A549 (cell line): ENCODE measurements around the gene ANKS1B. TPM values are rescaled to one million over a fixed set of nuclear protein-coding genes. Genes with fewer than 3 reads are reported as not detected.

Experiments
- ATAC-seq, 2 experiments: fragments of 200-7000 bp in 1 of 2; fragments of >200 bp in 1 of 2; cut with Nextera tagmentation in 1 of 2; cut with Tn5 transposase in 1 of 2; 3 replicates each; pipeline versions ENCODE4 v1.8.0 to v1.9.1; 2018 to 2020; ENCODE audit warnings: mild to moderate bottlenecking in 1 of 2, moderate library complexity in 1 of 2
- CTCF ChIA-PET: fragments of 300-600 bp; sonication (Branson Sonifier 250); formaldehyde crosslinking; extraction: SDS; loops from one replicate; lab custom pipeline; 2021; ENCODE audit warnings: antibody characterized with exemption, inconsistent platforms; lab: Yijun Ruan, JAX
- POLR2A ChIA-PET: fragments of 350-600 bp; formaldehyde crosslinking; extraction: SDS; loops from one replicate; lab custom pipeline; 2021; ENCODE audit warnings: antibody characterized with exemption, inconsistent platforms; lab: Yijun Ruan, JAX
- DNase-seq, 2 experiments: peaks; one replicate each; pipeline versions ENCODE4 v3.0.0 to v3.0.0-alpha.2; 2011 to 2016; ENCODE audit warnings: low read depth in 1 of 2, low spot score in 1 of 2
- FAIRE-seq: peaks from 2 replicates; lab custom pipeline; 2011; peaks lifted over from hg19 to GRCh38; lab: Jason Lieb, UNC
- H3K27ac ChIP-seq, 2 experiments: fragments of >200 bp; sonication (Bioruptor Twin); formaldehyde crosslinking; 3 replicates each; pipeline ENCODE4 v1.5.1; 2016 to 2017
- H3K4me1 ChIP-seq: fragments of >200 bp; sonication (Bioruptor Twin); formaldehyde crosslinking; 3 replicates; pipeline ENCODE4 v1.6.1; 2016
- H3K4me2 ChIP-seq: fragments of >200 bp; sonication (Bioruptor Twin); formaldehyde crosslinking; 3 replicates; pipeline ENCODE4 v1.6.1; 2016
- H3K4me3 ChIP-seq: fragments of >200 bp; sonication (Bioruptor Twin); formaldehyde crosslinking; 3 replicates; pipeline ENCODE4 v1.5.1; 2016
- H3K9me3 ChIP-seq: fragments of >200 bp; sonication (Bioruptor Twin); formaldehyde crosslinking; 3 replicates; pipeline ENCODE4 v1.6.1; 2016
- BHLHE40 ChIP-seq: IDR thresholded peaks from 2 replicates; pipeline ENCODE4 v1.6.1; 2012; ENCODE audit warnings: low read depth, low read length, inconsistent platforms
- CBX8 ChIP-seq: fragments of 200-600 bp; sonication (generic); IDR thresholded peaks from 2 replicates; pipeline ENCODE4 v1.6.1; 2016
- CHD2 ChIP-seq: fragments of 150-350 bp; IDR thresholded peaks from 2 replicates; pipeline ENCODE4 v1.6.1; 2014; ENCODE audit warnings: low read length; ENCODE audit not compliant: partially characterized antibody
- HDAC2 ChIP-seq: fragments of 200-600 bp; sonication (generic); IDR thresholded peaks from 2 replicates; pipeline ENCODE4 v1.6.1; 2016
- HEYL ChIP-seq: fragments of 250-450 bp; sonication (Bioruptor Pico); IDR thresholded peaks from 2 replicates; pipeline ENCODE4 v1.8.0; 2021; ENCODE audit warnings: mild to moderate bottlenecking, moderate library complexity
- HOXA7 ChIP-seq: fragments of 250-450 bp; sonication (Bioruptor Pico); IDR thresholded peaks from 2 replicates; pipeline ENCODE4 v1.5.0; 2020; ENCODE audit warnings: mild to moderate bottlenecking, moderate library complexity
- JUN ChIP-seq, 2 experiments: fragments of >200 bp; sonication (Bioruptor Twin); formaldehyde crosslinking; IDR thresholded peaks; 2 replicates in 1 of 2; 3 replicates in 1 of 2; pipeline ENCODE4 v1.6.1; 2016 to 2017
- JUNB ChIP-seq: fragments of >200 bp; sonication (Bioruptor Twin); formaldehyde crosslinking; IDR thresholded peaks from 2 replicates; pipeline ENCODE4 v1.6.1; 2016
- KDM1A ChIP-seq: fragments of 200-600 bp; sonication (generic); IDR thresholded peaks from 2 replicates; pipeline ENCODE4 v1.6.1; 2016; ENCODE audit warnings: low read depth, mild to moderate bottlenecking
- NFE2L2 ChIP-seq: fragments of 150-350 bp; conservative IDR thresholded peaks from 2 replicates; pipeline ENCODE4 v1.6.1; 2014; ENCODE audit warnings: low read length
- NR3C1 ChIP-seq: fragments of >200 bp; sonication (Bioruptor Twin); formaldehyde crosslinking; IDR thresholded peaks from 3 replicates; pipeline ENCODE4 v1.6.1; 2017
- POLR2AphosphoS2 ChIP-seq: conservative IDR thresholded peaks from 2 replicates; pipeline ENCODE4 v1.6.1; 2012; ENCODE audit warnings: low read length, improper control_type of control experiment, inconsistent platforms
- ZC3H11A ChIP-seq: fragments of 450-650 bp; IDR thresholded peaks from 2 replicates; pipeline ENCODE4 v1.6.1; 2014; ENCODE audit warnings: antibody characterized with exemption, mild to moderate bottlenecking
- WGBS: methylation state at CpG from one replicate; pipeline ENCODE4 v1.1.6; 2017; ENCODE audit errors: missing lambda C conversion rate; 5-methylcytosine and 5-hydroxymethylcytosine counted together
- polyA plus RNA-seq, 4 experiments: library from polyadenylated mRNA; depleted of rRNA in 3 of 4; stranded (reverse); fragments of >200 nt; fragmentation: RNase III in 1 of 4; extraction: RNeasy Plus Mini Kit Qiagen cat#74134 plus additional on column Dnase treatment in 1 of 4; gene quantifications; 2 replicates in 3 of 4; 3 replicates in 1 of 4; pipeline ENCODE4 v1.2.3, GENCODE V29; 2011 to 2017
- TF ChIP-seq, protein P1 (sequence below): fragments of 250-450 bp; sonication (Bioruptor Pico); IDR thresholded peaks from 2 replicates; pipeline ENCODE4 v1.5.0; 2020; ENCODE audit warnings: low read depth, mild to moderate bottlenecking, moderate library complexity
- TF ChIP-seq, protein P2 (sequence below): fragments of 150-350 bp; IDR thresholded peaks from 2 replicates; pipeline ENCODE4 v1.6.1; 2014; ENCODE audit warnings: low read depth, mild to moderate bottlenecking, low read length
- TF ChIP-seq, protein P3 (sequence below): fragments of 450-650 bp; IDR thresholded peaks from 2 replicates; pipeline ENCODE4 v1.6.1; 2014; ENCODE audit warnings: antibody characterized with exemption
- TF ChIP-seq, protein P4 (sequence below): IDR thresholded peaks from 2 replicates; pipeline ENCODE4 v1.6.1; 2012; ENCODE audit warnings: low read depth, borderline replicate concordance
- TF ChIP-seq, protein P5 (sequence below): fragments of 200-600 bp; sonication (generic); IDR thresholded peaks from 2 replicates; pipeline ENCODE4 v1.6.1; 2016; ENCODE audit warnings: antibody characterized with exemption, mild to moderate bottlenecking, moderate library complexity
- TF ChIP-seq, protein P6 (sequence below): IDR thresholded peaks from 2 replicates; pipeline ENCODE4 v1.6.1; 2012

Gene ANKS1B
- polyA plus RNA-seq, 2 of the 4 experiments (the other 2 are of a cell fraction), result 1.5 to 2.2 TPM

DNA sequence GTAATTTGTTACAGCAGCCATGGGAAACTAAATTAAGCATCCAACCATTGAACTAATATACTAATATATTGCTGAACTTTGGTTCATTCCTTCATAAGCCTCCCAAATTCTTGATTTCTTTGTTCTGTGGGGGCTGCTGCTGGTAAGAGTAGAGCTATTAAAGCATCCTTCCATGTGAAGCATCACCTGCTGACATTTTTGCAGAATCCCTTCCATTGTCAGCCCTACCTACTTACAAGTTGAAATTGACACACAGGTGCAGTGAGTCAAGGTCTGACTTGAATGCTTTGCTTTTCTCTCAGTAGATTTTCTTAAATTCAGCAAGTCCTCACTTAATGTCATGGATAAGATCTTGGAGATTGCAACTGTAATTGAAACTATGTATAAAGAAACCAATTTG lies 865.3 kb downstream of the ANKS1B start:
- POLR2A ChIA-PET, result no interaction called here
- DNase-seq, result no peak
- CTCF ChIA-PET, result interaction anchor here (0.5 kb wide), 1 partner anchor 253 kb away, joined by 3 read pairs; no protein-coding TSS in a partner anchor

DNA sequence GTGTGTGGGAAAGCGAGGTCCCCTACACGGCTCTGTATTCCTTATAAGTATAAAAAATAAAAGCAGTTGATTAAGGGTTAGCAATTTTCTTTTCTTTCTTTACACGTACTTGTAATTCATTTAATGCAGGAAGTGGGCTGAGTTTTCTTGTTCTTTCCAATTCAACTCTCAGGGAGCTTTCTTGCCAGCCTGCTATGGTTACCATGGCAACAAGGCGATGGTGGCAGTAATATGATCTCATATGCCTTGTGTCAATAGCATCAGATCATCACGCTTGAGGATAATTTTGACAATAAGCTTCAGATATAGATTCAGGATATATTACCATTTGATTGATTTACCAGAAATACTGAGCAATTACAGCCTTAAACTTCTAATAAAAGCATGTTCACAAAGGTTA lies 873.1 kb downstream of the ANKS1B start:
- ChIA-PET CTCF (interaction anchor here (0.7 kb wide), 1 partner anchor 358 kb away, joined by 3 read pairs; no protein-coding TSS in a partner anchor), POLR2A (no interaction called here)
- Histone ChIP-seq H3K9me3 (no peaks in the 10 kb centered on the region), H3K4me3 (no peak overlapping the region), H3K4me2 (no peak overlapping the region), H3K4me1 (no peaks in the 10 kb centered on the region), H3K27ac (no peak overlapping the region)
- DNase-seq, result no peak
- 4% methylated on average over 5 of the region's 5 CpGs for WGBS
- FAIRE-seq, result no peak
- no peak for ATAC-seq
- TF ChIP-seq CBX8, result no peak
- TF ChIP-seq, protein P1, sequence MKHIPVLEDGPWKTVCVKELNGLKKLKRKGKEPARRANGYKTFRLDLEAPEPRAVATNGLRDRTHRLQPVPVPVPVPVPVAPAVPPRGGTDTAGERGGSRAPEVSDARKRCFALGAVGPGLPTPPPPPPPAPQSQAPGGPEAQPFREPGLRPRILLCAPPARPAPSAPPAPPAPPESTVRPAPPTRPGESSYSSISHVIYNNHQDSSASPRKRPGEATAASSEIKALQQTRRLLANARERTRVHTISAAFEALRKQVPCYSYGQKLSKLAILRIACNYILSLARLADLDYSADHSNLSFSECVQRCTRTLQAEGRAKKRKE (CRISPR knock-in tag), result no peak
- TF ChIP-seq HEYL (CRISPR knock-in tag), result no peak
- TF ChIP-seq ZC3H11A, result no peak
- no peak for TF ChIP-seq POLR2AphosphoS2
- TF ChIP-seq, protein P2, sequence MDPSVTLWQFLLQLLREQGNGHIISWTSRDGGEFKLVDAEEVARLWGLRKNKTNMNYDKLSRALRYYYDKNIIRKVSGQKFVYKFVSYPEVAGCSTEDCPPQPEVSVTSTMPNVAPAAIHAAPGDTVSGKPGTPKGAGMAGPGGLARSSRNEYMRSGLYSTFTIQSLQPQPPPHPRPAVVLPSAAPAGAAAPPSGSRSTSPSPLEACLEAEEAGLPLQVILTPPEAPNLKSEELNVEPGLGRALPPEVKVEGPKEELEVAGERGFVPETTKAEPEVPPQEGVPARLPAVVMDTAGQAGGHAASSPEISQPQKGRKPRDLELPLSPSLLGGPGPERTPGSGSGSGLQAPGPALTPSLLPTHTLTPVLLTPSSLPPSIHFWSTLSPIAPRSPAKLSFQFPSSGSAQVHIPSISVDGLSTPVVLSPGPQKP, result no peak
- TF ChIP-seq HOXA7 (CRISPR knock-in tag), result no peak
- no peak for TF ChIP-seq CHD2
- TF ChIP-seq, protein P3, sequence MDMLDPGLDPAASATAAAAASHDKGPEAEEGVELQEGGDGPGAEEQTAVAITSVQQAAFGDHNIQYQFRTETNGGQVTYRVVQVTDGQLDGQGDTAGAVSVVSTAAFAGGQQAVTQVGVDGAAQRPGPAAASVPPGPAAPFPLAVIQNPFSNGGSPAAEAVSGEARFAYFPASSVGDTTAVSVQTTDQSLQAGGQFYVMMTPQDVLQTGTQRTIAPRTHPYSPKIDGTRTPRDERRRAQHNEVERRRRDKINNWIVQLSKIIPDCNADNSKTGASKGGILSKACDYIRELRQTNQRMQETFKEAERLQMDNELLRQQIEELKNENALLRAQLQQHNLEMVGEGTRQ, result no peak
- no peak for TF ChIP-seq JUNB
- no peak for TF ChIP-seq KDM1A
- TF ChIP-seq, protein P4, sequence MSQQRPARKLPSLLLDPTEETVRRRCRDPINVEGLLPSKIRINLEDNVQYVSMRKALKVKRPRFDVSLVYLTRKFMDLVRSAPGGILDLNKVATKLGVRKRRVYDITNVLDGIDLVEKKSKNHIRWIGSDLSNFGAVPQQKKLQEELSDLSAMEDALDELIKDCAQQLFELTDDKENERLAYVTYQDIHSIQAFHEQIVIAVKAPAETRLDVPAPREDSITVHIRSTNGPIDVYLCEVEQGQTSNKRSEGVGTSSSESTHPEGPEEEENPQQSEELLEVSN, result no peak
- TF ChIP-seq NR3C1, result no peak

More for the DNA sequence above, 865.3 kb downstream of the ANKS1B start:
- ATAC-seq, result no peak
- Histone ChIP-seq H3K4me1 (no peaks in the 10 kb centered on the region), H3K27ac (no peak overlapping the region), H3K4me3 (no peak overlapping the region)
- TF ChIP-seq JUN (IDR thresholded peaks at IDR 0.05) (no peak), HDAC2 (no peak), CBX8 (no peak), JUNB (no peak), BHLHE40 (no peak), HEYL (CRISPR knock-in tag) (no peak), NFE2L2 (no peak)
- TF ChIP-seq, protein P5, sequence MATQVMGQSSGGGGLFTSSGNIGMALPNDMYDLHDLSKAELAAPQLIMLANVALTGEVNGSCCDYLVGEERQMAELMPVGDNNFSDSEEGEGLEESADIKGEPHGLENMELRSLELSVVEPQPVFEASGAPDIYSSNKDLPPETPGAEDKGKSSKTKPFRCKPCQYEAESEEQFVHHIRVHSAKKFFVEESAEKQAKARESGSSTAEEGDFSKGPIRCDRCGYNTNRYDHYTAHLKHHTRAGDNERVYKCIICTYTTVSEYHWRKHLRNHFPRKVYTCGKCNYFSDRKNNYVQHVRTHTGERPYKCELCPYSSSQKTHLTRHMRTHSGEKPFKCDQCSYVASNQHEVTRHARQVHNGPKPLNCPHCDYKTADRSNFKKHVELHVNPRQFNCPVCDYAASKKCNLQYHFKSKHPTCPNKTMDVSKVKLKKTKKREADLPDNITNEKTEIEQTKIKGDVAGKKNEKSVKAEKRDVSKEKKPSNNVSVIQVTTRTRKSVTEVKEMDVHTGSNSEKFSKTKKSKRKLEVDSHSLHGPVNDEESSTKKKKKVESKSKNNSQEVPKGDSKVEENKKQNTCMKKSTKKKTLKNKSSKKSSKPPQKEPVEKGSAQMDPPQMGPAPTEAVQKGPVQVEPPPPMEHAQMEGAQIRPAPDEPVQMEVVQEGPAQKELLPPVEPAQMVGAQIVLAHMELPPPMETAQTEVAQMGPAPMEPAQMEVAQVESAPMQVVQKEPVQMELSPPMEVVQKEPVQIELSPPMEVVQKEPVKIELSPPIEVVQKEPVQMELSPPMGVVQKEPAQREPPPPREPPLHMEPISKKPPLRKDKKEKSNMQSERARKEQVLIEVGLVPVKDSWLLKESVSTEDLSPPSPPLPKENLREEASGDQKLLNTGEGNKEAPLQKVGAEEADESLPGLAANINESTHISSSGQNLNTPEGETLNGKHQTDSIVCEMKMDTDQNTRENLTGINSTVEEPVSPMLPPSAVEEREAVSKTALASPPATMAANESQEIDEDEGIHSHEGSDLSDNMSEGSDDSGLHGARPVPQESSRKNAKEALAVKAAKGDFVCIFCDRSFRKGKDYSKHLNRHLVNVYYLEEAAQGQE, result no peak
- TF ChIP-seq, protein P6, sequence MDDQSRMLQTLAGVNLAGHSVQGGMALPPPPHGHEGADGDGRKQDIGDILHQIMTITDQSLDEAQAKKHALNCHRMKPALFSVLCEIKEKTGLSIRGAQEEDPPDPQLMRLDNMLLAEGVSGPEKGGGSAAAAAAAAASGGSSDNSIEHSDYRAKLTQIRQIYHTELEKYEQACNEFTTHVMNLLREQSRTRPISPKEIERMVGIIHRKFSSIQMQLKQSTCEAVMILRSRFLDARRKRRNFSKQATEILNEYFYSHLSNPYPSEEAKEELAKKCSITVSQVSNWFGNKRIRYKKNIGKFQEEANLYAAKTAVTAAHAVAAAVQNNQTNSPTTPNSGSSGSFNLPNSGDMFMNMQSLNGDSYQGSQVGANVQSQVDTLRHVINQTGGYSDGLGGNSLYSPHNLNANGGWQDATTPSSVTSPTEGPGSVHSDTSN, result no peak
- TF ChIP-seq, all 56 proteins: peak for 0
- FAIRE-seq, result no peak
- no peaks in the 10 kb centered on the region for H3K9me3 ChIP-seq
- no peak overlapping the region for H3K4me2 ChIP-seq
